ENCODE results near the gene RAB6A.

DNA sequence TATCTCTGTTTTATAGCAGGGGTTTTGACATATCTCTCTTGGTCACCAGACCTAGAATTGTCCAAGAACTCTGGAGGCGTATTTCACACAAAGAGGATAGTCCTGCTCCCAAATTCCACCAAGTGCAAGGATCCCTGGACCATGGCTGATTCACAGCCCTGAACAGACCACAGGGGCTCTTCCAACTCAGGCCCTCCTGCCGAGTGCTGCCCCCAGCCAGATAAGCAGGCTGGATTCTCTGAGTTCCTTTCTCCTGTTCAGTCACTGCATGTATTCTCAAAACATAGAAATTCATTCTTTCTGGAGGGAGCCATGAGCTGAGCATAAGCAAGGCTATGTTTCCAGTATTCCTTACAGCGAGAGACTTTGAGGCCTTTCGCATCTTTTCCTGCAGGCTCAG lies 127.9 kb downstream of the RAB6A start:
- no peak for TF ChIP-seq POLR2A (IDR thresholded peaks at IDR 0.05)
- TF ChIP-seq, protein P1, sequence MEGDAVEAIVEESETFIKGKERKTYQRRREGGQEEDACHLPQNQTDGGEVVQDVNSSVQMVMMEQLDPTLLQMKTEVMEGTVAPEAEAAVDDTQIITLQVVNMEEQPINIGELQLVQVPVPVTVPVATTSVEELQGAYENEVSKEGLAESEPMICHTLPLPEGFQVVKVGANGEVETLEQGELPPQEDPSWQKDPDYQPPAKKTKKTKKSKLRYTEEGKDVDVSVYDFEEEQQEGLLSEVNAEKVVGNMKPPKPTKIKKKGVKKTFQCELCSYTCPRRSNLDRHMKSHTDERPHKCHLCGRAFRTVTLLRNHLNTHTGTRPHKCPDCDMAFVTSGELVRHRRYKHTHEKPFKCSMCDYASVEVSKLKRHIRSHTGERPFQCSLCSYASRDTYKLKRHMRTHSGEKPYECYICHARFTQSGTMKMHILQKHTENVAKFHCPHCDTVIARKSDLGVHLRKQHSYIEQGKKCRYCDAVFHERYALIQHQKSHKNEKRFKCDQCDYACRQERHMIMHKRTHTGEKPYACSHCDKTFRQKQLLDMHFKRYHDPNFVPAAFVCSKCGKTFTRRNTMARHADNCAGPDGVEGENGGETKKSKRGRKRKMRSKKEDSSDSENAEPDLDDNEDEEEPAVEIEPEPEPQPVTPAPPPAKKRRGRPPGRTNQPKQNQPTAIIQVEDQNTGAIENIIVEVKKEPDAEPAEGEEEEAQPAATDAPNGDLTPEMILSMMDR (IDR thresholded peaks at IDR 0.05) = no peak
